Neutrophil (primary cell): ENCODE measurements around the gene C20orf144.

Source experiments
- H3K27ac ChIP-seq: fragments of 200-600 bp; sonication (generic); 2 replicates; pipeline ENCODE4 v1.5.1; 2016; ENCODE audit warnings: mild to moderate bottlenecking, moderate library complexity
- H3K27me3 ChIP-seq: fragments of 200-600 bp; sonication (generic); 2 replicates; pipeline ENCODE4 v1.6.0; 2016; ENCODE audit warnings: mild to moderate bottlenecking
- H3K36me3 ChIP-seq: fragments of 200-600 bp; sonication (generic); 2 replicates; pipeline ENCODE4 v1.5.1; 2017
- H3K4me1 ChIP-seq, 2 experiments: fragments of 200-600 bp in 1 of 2; sonication (generic) in 1 of 2; 1 replicate in 1 of 2; 2 replicates in 1 of 2; pipeline versions ENCODE4 v1.5.1 to v1.6.1; 2013 to 2016; ENCODE audit warnings: low read depth in 1 of 2, low read length in 1 of 2, mild to moderate bottlenecking in 1 of 2, moderate library complexity in 1 of 2; ENCODE audit not compliant: control insufficient read depth in 1 of 2, insufficient read depth in 1 of 2
- H3K4me3 ChIP-seq, 2 experiments: fragments of 200-600 bp in 1 of 2; sonication (generic) in 1 of 2; 1 replicate in 1 of 2; 2 replicates in 1 of 2; pipeline ENCODE4 v1.5.1; 2013 to 2016; ENCODE audit warnings: low read depth in 1 of 2, low read length in 1 of 2, mild to moderate bottlenecking in 1 of 2, moderate library complexity in 1 of 2
- H3K9me3 ChIP-seq: fragments of 200-600 bp; sonication (generic); 2 replicates; pipeline ENCODE4 v1.5.1; 2016
- TF ChIP-seq, protein P1 (sequence below): fragments of 200-600 bp; sonication (generic); IDR thresholded peaks from 2 replicates; pipeline ENCODE4 v1.5.1; 2016; ENCODE audit warnings: antibody characterized with exemption

C20orf144 gene

DNA sequence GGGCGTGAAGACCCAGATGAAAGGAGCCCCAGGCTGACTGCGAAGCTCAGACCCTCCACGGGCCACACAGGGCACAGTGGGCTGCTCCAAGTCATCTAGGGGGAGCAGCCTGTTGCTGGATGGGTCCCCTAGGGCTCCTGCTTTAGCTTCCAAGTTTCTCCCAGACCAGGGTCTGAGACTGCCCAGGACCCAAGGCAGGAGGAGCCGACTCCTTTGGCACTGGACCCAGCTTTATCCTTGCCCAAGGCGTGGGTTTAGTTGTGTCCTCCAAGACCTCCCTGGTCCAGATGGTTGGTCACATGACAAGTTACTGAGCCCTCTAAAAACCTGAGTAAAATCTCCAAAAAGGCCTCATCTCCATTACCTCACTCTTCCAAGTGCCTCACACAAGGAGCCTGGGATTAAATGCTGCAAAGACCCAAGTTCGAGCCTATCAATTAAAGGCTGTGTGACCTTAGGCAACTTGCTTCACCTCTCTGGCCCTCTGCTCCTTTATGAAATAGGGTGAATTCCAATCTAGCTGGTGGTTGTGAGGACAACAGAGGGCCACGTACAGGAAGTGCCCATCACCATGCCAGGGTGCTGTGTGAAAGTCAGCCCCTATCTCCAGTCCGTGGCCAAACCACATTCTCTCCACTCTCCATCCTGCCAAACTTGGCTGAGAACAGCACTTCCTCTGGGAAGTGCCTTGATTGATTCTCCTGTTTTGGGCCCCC, 9.6 kb downstream of the C20orf144 start:
- no peak overlapping the region for H3K4me3 ChIP-seq
- no peaks in the 10 kb centered on the region for H3K27me3 ChIP-seq
- H3K36me3 ChIP-seq, result no peaks in the 10 kb centered on the region
- H3K4me1 ChIP-seq, result peaks cover 28 to 29% of the 10 kb centered on the region in 2 experiments
- H3K9me3 ChIP-seq, result no peaks in the 10 kb centered on the region
- TF ChIP-seq, protein P1, sequence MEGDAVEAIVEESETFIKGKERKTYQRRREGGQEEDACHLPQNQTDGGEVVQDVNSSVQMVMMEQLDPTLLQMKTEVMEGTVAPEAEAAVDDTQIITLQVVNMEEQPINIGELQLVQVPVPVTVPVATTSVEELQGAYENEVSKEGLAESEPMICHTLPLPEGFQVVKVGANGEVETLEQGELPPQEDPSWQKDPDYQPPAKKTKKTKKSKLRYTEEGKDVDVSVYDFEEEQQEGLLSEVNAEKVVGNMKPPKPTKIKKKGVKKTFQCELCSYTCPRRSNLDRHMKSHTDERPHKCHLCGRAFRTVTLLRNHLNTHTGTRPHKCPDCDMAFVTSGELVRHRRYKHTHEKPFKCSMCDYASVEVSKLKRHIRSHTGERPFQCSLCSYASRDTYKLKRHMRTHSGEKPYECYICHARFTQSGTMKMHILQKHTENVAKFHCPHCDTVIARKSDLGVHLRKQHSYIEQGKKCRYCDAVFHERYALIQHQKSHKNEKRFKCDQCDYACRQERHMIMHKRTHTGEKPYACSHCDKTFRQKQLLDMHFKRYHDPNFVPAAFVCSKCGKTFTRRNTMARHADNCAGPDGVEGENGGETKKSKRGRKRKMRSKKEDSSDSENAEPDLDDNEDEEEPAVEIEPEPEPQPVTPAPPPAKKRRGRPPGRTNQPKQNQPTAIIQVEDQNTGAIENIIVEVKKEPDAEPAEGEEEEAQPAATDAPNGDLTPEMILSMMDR, result no peak
- H3K27ac ChIP-seq, result no peak overlapping the region

DNA sequence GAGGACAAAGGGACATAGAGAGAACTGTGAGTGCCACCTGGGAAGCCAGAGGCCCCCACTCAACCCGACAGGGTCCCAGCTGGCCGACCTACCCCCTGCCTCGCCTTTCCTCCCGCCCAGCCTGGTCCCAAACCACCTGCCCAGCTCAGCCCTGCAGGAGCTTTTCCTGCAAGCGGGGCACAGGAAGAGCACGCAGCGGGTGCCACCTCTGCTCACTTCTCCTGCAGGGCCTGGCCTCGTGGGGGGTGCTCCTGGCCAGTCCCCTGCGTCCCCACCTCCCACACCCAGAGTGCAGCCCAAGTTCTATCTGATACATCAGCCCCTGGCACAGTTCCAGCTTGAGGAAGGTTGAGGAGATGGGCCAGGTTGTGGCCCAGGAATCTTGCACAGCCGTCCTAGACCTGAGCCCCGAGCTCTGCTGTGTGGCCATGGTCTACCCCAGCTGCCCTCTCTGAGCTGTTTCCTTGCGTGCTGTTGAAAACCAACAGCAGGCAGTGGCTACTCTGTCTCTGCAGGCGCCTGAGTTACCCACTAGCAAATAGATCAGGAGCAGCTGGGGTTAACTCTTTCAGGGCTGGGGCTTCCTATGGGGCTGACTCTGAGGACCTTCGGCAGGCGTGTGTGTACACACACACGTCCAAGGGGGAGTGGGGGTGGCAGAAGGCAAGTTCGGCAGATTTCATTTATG, 10.4 kb downstream of the C20orf144 start:
- no peak overlapping the region for H3K4me3 ChIP-seq
- no peak overlapping the region for H3K27ac ChIP-seq
- TF ChIP-seq, protein P1, result no peak
- H3K9me3 ChIP-seq, result no peaks in the 10 kb centered on the region
- no peaks in the 10 kb centered on the region for H3K27me3 ChIP-seq
- no peaks in the 10 kb centered on the region for H3K36me3 ChIP-seq
- H3K4me1 ChIP-seq, result peaks cover 20 to 22% of the 10 kb centered on the region in 2 experiments

DNA sequence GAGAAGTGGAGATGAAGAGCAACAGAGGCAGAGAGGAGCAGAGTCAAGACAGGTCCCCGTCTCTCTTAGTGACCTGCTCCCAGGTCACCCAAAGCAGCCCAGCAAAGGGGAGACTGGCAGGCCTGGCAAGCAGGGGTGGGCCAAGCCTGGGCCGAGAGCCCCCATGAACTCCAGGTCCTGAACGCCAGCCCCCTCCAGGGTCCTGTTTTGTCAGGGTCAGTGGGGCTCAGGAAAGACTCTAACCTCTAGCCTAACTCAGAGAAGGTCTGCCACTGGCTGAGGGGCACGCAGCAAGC, 10.9 kb downstream of the C20orf144 start:
- Histone ChIP-seq H3K36me3 (no peaks in the 10 kb centered on the region), H3K9me3 (no peaks in the 10 kb centered on the region), H3K4me1 (peaks cover 15 to 17% of the 10 kb centered on the region in 2 experiments), H3K27ac (no peak overlapping the region), H3K27me3 (no peaks in the 10 kb centered on the region), H3K4me3 (no peak overlapping the region)
- TF ChIP-seq, protein P1, result no peak

DNA sequence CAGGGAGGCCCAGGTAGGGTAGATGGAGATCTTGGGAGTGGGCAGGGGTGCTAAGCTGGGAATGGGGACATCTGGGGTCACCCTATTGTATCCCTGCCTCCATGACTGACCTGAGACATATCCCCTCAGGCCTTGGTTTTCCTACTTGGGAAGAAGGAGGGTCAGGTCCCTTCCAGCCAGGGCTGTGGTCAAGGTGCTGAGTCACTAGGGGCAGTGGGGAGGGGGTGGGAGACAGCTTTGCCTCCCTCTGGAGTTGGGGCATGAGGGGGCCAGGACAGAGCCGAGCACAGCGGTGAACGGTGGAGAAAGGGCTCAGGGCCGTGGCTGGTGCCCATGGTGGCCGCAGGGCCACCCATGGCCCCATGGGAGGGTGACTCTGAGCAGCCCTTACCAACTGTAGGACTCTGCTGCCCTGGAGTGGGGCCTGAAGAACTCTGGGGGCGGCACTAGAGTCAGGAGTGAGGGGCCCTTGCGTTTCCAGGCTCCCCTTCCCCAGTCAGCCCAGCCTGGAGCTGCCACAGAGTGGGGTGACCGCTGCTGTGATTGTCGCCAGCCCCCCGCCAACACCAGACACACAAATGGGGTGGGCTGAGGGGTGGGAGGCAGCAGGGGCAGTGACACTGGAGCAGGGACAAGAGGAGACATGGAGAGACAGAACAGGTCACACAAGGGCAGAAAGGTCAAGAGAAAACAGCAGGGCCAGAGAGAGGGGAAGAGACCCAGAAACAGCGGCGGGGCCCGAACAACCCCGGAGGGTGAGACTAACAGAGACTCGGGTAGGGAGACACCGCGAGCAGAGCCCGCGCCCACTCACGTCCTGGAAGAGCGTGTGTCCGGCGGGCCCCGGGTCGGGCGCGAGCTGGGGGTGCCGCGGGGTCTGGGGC, 11.5 kb downstream of the C20orf144 start:
- Histone ChIP-seq H3K36me3 (no peaks in the 10 kb centered on the region), H3K4me1 (peaks cover 11 to 14% of the 10 kb centered on the region in 2 experiments), H3K27ac (peak overlapping the region; percentile 42), H3K27me3 (no peaks in the 10 kb centered on the region), H3K9me3 (no peaks in the 10 kb centered on the region), H3K4me3 (peak overlapping the region; percentile 65 to 70)
- TF ChIP-seq, protein P1, result no peak

DNA sequence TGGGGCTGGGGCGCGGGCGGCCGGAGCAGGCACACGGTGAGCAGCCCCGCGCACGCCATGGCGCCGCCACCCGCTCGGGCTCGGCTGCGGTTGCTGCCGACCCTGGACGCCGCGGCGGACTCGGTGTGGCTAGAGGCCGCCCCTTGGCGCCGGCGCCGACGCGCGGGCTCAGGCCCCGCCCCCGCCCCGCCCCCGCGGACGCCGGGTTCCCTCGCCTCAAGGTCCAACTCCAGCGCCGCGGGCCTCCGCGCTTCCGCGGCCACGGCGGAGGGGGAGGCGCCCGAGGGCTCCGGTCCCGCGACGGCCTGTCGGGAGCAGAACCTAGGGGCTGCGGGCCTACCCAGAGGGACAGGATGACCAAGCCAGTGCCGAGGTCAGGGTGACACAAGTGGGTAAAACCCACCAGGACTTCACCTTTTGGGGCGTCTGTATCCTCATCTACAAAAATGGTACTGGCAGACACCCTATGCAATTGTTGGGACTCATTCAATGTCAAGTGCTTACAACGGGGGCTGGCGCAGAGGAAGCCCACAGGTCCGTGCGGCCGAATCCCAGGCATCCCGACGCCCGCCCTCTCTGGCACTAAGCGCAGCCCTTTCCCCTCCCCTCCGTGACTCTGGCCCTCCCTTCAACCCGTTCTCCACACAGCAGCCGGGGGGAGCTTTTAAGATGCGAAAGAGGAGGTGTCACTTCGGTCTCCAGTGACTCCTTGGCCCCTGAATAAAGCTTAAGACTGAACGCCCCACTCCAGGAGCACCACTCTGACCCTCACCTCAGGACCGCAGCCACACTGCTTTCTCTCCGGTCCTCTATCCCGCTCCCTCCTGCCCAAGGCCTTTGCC, 12.4 kb downstream of the C20orf144 start, which contains the start of gene NECAB3:
NECAB3 (minus strand) TSS at position 135 of the 842 bp plus-strand sequence; CDS start at position 59, 76 bp downstream.
- Histone ChIP-seq H3K9me3 (no peaks in the 10 kb centered on the region), H3K27ac (peak within 1 kb of the TSS; percentile 42), H3K4me3 (peak within 1 kb of the TSS; percentile 65 to 70), H3K4me1 (peaks cover 11 to 14% of the 10 kb centered on the region in 2 experiments), H3K27me3 (no peaks in the 10 kb centered on the region), H3K36me3 (peaks cover under 1% of the 10 kb centered on the region)
- TF ChIP-seq, protein P1, result peak; percentile 11
